Neuron (in vitro differentiated cells): Measurements from ENCODE around the gene DENND5A.
"Not testable (repeated sequence)": the region's sequence is repeated elsewhere in the genome, so short reads cannot be mapped to it uniquely, and the experiment has no call there.

Experiments
- H2AFZ ChIP-seq: one replicate; pipeline ENCODE4 v1.6.1; 2013; ENCODE audit warnings: low read depth, mild to moderate bottlenecking, inconsistent platforms, low read length, moderate library complexity
- H3K27me3 ChIP-seq: one replicate; pipeline ENCODE4 v1.6.1; 2013; ENCODE audit warnings: low read length; ENCODE audit not compliant: insufficient read depth
- H3K36me3 ChIP-seq: one replicate; pipeline ENCODE4 v1.6.1; 2013; ENCODE audit warnings: low read length; ENCODE audit not compliant: insufficient read depth
- H3K4me1 ChIP-seq: one replicate; pipeline ENCODE4 v1.6.1; 2013; ENCODE audit warnings: low read length; ENCODE audit not compliant: insufficient read depth
- H3K4me3 ChIP-seq: 2 replicates; pipeline ENCODE4 v1.5.1; 2013; ENCODE audit warnings: mild to moderate bottlenecking, low read length, moderate library complexity
- H3K9me3 ChIP-seq: one replicate; pipeline ENCODE4 v1.6.1; 2013; ENCODE audit warnings: low read length

The DENND5A gene

DNA sequence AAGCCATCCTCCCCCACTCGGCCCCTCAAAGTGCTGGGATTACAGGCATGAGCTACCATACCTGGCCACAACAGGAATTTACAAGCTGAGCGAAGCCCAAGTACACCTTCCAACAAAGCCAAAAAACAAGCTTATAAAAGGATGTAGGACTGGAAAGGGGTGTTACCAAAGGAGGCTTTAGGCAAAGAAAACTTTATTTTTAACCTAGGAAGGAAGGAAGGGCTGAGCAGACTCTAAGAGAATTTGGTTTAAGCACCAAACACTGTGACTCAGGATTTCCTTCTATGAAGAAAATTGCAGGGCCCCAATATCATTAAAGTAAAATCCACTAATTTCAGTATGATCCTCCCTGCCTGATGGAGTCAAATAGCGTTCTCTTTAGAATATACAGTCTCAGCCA, 12.1 kb downstream of the DENND5A start:
- Histone ChIP-seq H2AFZ (no peak overlapping the region), H3K27me3 (no peaks in the 10 kb centered on the region), H3K36me3 (peaks cover 10% of the 10 kb centered on the region), H3K9me3 (peaks cover 1% of the 10 kb centered on the region), H3K4me3 (no peak overlapping the region), H3K4me1 (peaks cover 6% of the 10 kb centered on the region)

DNA sequence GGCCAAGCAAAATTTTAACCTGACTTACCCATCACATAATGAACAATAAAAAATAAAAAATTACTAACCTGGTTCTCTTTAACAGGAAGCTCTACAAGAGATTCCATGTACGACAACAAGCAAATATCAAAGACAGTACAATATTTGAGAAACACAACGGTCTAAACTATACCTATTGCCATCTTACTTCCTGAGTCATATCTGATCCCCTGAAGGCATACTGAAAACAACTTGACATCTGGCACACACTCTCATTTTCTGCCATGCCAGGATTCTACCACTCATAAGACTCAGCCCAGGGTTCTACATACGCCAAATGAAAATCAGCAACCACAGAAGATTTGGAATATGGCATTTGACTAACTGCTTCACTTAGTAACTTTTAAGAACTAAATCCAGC, 13.8 kb downstream of the DENND5A start:
- no peak overlapping the region for H3K4me3 ChIP-seq
- H3K36me3 ChIP-seq, result peaks cover 12% of the 10 kb centered on the region
- H2AFZ ChIP-seq, result no peak overlapping the region
- H3K27me3 ChIP-seq, result no peaks in the 10 kb centered on the region
- peaks cover 6% of the 10 kb centered on the region for H3K4me1 ChIP-seq
- H3K9me3 ChIP-seq, result peaks cover 1% of the 10 kb centered on the region

DNA sequence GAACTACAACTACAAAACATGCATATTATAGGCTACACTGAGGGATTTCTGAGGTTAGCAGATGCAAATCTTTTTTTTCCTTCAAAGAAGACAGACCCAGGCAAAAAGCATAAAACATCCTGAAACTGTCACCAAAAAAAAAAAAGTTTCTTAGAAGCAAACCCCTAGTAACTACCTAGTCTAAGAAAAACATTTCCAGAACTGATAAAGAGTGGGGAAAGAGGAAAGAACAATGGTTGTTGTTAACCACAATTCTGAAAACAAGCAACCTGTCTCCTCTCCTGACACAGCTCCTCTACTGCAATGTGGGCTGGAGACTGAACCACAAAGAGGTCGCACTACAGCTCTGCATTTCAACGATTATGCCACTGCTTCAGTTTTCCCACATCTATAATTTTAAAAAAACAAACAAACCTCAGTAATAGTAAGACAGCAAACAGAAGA, 15.0 kb downstream of the DENND5A start:
- H3K36me3 ChIP-seq, result peaks cover 12% of the 10 kb centered on the region
- H2AFZ ChIP-seq, result no peak overlapping the region
- no peaks in the 10 kb centered on the region for H3K27me3 ChIP-seq
- peaks cover 1% of the 10 kb centered on the region for H3K9me3 ChIP-seq
- H3K4me1 ChIP-seq, result peaks cover 6% of the 10 kb centered on the region
- no peak overlapping the region for H3K4me3 ChIP-seq

DNA sequence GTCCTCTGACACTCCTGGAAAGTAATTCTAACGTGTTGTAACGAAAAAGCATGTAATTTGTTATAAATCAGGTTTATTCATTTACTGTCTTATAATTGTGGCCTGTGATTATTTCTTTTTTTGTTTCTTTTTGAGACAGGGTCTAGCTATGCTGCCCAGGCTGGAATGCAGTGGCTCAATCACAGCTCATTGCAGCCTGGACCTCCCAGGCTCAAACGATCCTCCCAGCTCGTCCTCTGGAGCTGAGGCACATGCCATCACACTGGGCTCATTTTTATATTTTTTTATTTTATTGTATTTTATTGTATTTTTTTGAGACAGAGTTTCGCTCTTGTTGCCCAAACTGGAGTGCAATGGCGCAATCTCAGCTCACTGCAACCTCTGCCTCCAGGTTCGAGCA, 15.9 kb downstream of the DENND5A start:
- peaks cover 6% of the 10 kb centered on the region for H3K4me1 ChIP-seq

DNA sequence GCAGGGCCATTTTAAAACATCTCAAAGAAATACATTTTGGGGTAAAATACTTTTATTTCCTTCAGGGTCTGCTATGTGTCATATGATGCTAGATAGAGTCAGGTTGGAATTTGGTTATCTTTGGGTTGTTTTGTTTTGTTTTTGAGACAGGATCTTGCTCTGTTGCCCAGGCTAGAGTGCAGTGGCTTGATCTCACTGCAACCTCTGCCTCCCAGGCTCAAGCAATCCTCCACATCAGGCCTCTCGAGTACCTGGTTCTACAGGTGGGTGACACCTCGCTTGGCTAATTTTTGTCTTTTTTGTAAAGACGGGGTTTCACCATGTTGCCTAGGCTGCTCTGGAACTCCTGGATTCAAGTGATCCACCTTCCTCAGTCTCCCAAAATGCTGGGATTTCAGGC, 17.3 kb downstream of the DENND5A start:
- H3K27me3 ChIP-seq, result no peaks in the 10 kb centered on the region
- H3K36me3 ChIP-seq, result peaks cover 6% of the 10 kb centered on the region
- peaks cover 6% of the 10 kb centered on the region for H3K4me1 ChIP-seq
- H3K4me3 ChIP-seq, result no peak overlapping the region
- H2AFZ ChIP-seq, result no peak overlapping the region
- no peaks in the 10 kb centered on the region for H3K9me3 ChIP-seq

More for the DNA sequence above, 15.9 kb downstream of the DENND5A start:
- H3K27me3 ChIP-seq, result no peaks in the 10 kb centered on the region
- H3K36me3 ChIP-seq, result peaks cover 11% of the 10 kb centered on the region
- no peak overlapping the region for H2AFZ ChIP-seq
- H3K9me3 ChIP-seq, result peaks cover 1% of the 10 kb centered on the region
- H3K4me3 ChIP-seq, result no peak overlapping the region

DNA sequence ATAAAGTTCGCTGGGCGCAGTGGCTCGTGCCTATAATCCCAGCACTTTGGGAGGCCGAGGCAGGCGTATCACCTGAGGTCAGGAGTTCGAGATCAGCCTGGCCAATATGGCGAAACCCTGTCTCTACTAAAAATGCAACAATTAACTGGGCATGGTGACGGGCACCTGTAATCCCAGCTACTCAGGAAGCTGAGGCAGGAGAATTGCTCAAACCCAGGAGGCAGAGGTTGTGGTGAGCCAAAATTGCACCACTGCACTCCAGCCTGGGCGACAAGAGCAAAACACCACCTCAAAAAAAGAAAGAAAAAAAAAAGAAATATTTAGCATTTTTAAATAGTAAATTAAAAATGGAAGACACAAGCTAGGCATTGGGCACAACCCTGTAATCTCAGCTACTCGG, 28.9 kb downstream of the DENND5A start:
- peaks cover 10% of the 10 kb centered on the region for H3K4me1 ChIP-seq
- H2AFZ ChIP-seq, H3K27me3 ChIP-seq, H3K4me3 ChIP-seq, H3K9me3 ChIP-seq, H3K36me3 ChIP-seq: not testable (repeated sequence)

DNA sequence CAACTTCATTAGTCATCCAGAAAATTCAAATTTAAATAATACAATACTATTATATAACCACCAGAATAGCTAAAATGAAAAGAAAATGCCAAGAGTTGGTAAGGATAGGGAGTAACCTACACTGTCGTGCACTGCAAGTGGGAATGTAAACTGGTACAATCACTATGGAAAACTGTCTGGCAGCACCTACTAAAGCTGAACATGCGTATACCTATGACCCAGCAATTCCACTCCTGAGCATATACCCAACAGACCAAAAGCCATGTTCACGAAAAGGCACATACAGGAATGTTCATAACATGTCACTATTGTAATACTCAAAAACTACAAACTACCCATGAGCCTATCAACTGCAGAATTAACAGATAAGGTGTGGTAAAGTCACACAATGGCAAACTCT, 32.7 kb downstream of the DENND5A start:
- Histone ChIP-seq H2AFZ (no peak overlapping the region), H3K4me1 (peaks cover 12% of the 10 kb centered on the region), H3K4me3 (no peak overlapping the region), H3K9me3 (peaks cover 2% of the 10 kb centered on the region), H3K36me3 (no peaks in the 10 kb centered on the region), H3K27me3 (no peaks in the 10 kb centered on the region)

DNA sequence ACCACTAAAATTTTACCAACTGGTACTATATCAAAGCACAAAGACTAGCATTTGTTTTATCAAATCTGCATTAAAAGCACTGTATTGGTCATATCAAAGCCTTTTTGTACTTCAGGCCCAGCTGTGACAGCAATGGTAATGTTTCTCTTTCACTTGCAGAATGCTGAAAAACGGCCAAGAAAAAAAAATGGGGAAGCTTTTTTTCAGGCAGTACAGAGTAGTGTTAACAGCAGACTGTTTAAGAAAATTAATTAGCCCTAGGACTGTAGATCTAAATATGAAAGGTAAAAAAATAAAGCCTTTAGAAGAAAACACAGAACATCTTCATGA, 33.3 kb downstream of the DENND5A start:
- no peak overlapping the region for H3K4me3 ChIP-seq
- no peak overlapping the region for H2AFZ ChIP-seq
- H3K27me3 ChIP-seq, result no peaks in the 10 kb centered on the region
- H3K4me1 ChIP-seq, result peaks cover 12% of the 10 kb centered on the region
- H3K36me3 ChIP-seq, result no peaks in the 10 kb centered on the region
- peaks cover 2% of the 10 kb centered on the region for H3K9me3 ChIP-seq

DNA sequence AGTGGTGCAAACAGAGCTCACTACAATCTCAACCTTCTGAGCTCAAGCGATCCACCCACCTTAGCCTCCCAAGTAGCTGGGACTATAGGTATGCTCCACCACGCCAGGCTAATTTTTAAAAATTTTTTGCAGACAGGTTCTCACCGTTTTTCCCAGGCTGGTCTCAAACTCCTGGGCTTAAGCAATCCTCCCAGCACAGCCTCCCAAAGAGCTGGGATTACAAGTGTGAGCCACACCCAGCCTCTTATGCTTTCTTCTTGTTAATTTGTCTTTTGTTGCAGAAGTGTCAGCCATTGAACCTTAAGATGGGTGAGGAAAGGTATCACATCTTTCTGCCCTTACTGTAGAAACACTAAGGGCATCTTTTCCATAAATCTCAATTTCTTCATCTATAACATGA, 34.9 kb downstream of the DENND5A start:
- H3K9me3 ChIP-seq, result peaks cover 5% of the 10 kb centered on the region
- H3K36me3 ChIP-seq, result no peaks in the 10 kb centered on the region
- H3K4me3 ChIP-seq, result no peak overlapping the region
- peaks cover 12% of the 10 kb centered on the region for H3K4me1 ChIP-seq
- H3K27me3 ChIP-seq, result no peaks in the 10 kb centered on the region
- no peak overlapping the region for H2AFZ ChIP-seq

DNA sequence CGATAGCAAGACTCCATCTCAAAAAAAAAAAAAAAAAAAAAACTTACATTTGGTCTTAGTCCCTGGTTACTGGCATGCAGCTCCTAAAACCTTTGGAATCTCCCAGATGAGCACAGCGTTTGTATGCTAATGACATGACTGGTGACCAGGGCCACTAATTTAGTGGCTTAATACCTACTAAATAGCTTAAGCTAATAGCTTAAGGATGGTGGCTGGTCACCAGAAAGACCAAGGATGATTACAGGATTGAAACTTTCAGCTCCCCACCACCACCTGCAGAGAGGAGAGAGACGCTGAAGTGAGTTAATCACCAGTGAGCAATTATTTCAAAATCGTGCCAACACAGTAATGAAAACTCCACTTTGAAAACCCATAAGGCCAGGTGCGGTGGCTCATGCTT, 37.1 kb downstream of the DENND5A start:
- no peaks in the 10 kb centered on the region for H3K36me3 ChIP-seq
- H3K4me3 ChIP-seq, result no peak overlapping the region
- H3K9me3 ChIP-seq, result peaks cover 2% of the 10 kb centered on the region
- no peaks in the 10 kb centered on the region for H3K27me3 ChIP-seq
- H3K4me1 ChIP-seq, result peaks cover 12% of the 10 kb centered on the region
- no peak overlapping the region for H2AFZ ChIP-seq

DNA sequence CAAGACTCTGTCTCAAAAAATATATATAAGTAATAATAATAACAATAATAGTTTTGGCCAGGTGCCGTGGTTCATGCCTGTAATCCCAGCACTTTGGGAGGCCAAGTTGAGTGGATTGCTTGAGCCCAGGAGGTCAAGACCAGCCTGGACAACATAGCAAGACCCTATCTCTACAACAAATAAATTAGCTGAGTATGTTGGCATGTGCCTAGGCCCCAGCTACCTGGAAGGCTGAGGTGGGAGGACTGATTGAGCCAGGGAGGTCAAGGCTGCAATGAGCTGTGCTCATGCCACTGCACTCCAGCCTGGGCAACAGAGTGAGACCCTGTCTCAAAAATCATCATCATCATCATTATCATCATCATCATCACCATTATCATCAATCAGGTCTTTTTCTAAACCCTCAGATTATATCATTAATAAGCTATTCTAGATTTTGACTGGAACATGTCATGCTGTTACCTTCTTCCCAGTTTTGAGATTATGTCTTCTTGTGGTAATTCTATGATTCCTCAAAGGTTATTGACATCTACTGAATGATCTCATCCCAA, 39.3 kb downstream of the DENND5A start:
- H2AFZ ChIP-seq, result no peak overlapping the region
- H3K9me3 ChIP-seq, result peaks cover 2% of the 10 kb centered on the region
- H3K4me3 ChIP-seq, result no peak overlapping the region
- no peaks in the 10 kb centered on the region for H3K36me3 ChIP-seq
- no peaks in the 10 kb centered on the region for H3K27me3 ChIP-seq
- no peaks in the 10 kb centered on the region for H3K4me1 ChIP-seq

DNA sequence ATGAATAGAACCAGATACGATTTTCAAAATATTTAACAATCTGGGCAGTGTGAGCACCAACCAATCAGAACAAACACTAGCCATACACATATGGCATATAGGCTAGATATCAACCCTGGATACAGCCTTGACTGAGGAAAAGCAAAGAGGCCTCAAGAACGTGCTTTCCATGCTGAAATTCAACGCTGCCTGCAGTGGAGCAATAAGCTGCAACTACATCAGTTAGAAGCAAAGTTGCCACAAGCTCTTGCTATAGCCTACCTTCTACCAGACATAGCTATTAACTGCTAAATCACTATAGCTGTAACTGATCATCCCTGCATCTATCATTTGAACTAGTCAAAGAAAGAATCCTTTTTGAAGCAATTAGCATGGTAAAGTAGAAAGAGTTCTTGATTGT, 42.5 kb downstream of the DENND5A start:
- H3K36me3 ChIP-seq, result no peaks in the 10 kb centered on the region
- no peak overlapping the region for H2AFZ ChIP-seq
- H3K4me1 ChIP-seq, result no peaks in the 10 kb centered on the region
- H3K27me3 ChIP-seq, result no peaks in the 10 kb centered on the region
- peaks cover 2% of the 10 kb centered on the region for H3K9me3 ChIP-seq
- no peak overlapping the region for H3K4me3 ChIP-seq

DNA sequence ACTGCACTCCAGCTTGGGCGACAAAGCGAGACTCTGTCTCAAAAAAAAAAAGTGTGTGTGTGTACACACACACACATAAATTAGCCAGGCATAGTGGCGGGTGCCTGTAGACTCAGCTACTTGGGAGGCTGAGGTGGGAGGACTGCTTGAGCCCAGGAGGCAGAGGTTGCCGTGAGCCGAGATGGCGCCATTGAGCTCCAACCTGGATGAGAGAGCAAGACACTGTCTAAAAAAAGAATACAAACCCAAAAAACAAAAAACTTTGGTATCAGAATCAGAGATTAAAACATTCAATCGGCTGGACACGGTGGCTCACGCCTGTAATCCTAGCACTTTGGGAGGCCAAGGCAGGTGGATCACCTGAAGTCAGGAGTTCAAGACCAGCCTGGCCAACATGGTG, 44.3 kb downstream of the DENND5A start:
- H3K27me3 ChIP-seq, result not testable (repeated sequence)

DNA sequence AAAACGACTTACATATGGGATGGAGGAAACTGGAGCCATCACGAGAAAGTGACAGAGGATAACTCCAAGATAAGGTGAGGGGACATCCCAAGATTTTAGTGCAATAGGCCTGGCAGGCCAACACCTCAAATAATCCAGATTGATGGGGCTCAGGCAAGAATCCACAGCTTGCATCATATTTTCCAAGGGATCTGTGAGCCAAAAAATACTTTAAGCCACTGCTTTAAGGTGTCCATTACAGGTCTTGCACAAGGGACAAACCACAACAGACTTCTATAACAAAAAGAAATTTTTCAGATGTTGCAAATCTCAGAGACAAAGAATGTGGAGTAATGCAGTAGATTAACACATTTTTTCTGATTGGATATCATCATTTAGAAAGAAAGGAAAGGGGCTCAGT, 45.6 kb downstream of the DENND5A start:
- Histone ChIP-seq H3K9me3 (no peaks in the 10 kb centered on the region), H3K36me3 (no peaks in the 10 kb centered on the region), H3K4me3 (no peak overlapping the region), H3K4me1 (no peaks in the 10 kb centered on the region), H2AFZ (no peak overlapping the region), H3K27me3 (no peaks in the 10 kb centered on the region)

More for the DNA sequence above, 44.3 kb downstream of the DENND5A start:
- not testable (repeated sequence) for H3K4me1 ChIP-seq, H3K36me3 ChIP-seq, H3K9me3 ChIP-seq, H2AFZ ChIP-seq, H3K4me3 ChIP-seq
